ENCODE results near the gene SDS.

Gene SDS

GRCh38 chr12:113424915-113425823 is 21.5 kb upstream of the SDS start:
- DNase-seq: peak; percentile 40

DNA sequence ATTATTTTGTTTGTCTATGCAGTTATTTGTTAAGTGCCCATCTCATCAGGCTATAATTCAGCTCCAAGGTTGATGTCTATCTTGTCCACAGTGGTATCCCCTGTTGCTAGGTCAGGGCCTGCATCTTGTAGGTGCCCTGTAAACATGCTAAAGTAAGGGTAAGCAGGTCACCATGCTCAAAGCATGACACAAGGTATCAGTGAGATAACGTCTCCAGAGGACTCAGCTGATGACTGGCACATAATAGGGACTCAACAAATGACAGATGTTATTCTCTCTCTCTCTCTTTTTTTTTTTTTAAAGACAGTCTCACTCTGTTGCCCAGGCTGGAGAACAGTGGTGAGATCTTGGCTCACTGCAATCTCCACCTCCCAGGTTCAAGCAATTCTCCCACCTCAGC is 20.8 kb upstream of the SDS start:
- no peak for DNase-seq

GRCh38 chr12:113422886-113423669 is 19.4 kb upstream of the SDS start:
- DNase-seq: no peak

GRCh38 chr12:113422030-113422885 is 18.6 kb upstream of the SDS start, which contains the start of gene SDSL:
Gene SDSL (plus strand): TSS chr12:113422380. CDS start chr12:113427983, 5,603 bp downstream.
- no peak for DNase-seq

GRCh38 chr12:113420996-113421595 is 17.4 kb upstream of the SDS start:
- DNase-seq: no peak

DNA sequence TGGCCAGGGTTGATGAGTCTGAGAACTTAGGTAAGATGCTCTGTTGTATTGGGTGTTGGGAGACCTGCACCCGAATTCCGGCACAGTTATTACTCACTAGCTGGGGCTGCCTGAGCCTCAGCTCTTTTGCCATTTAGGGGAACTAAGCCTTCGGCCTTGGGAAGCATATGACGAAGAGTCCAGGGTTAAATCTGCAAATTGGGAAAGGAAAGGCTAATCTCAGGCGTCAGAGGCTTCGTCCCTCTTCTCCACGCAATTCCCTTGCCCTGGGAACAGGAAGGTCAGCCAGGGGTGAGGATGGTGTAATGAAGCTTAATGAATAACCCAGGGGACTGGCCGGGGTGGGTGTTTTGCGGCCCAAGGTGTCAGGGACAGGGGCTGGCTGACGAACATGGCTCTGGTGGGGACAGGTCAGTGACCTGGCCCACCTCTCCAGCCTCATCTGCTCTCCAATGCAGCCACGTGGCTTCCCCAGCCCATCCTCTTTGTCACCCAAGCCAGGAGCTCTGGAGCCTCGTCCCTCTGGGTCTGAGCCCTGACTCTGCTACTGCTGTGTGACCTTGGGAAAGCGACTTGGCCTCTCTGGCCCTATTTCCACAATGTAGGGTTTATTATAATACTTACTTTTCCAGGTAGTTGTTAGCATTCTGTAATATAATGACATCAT is 14.7 kb upstream of the SDS start:
- DNase-seq: no peak

- no peak for DNase-seq
These were observed 12.5 kb upstream of the SDS start for GRCh38 chr12:113416091-113416754.

GRCh38 chr12:113414519-113415038 is 10.9 kb upstream of the SDS start:
- DNase-seq: no peak

- DNase-seq: no peak
These were observed 9.8 kb upstream of the SDS start for GRCh38 chr12:113413488-113413939.

- no peak for DNase-seq
These were observed 5.9 kb upstream of the SDS start for GRCh38 chr12:113409462-113410124.

GRCh38 chr12:113408756-113409298 is 5.1 kb upstream of the SDS start:
- no peak for DNase-seq

- DNase-seq: no peak
These were observed 4.4 kb upstream of the SDS start for GRCh38 chr12:113407931-113408600.

GRCh38 chr12:113405694-113406093 is 2.0 kb upstream of the SDS start:
- no peak for DNase-seq

GRCh38 chr12:113402586-113403260 is 964 bp downstream of the SDS start:
- no peak for DNase-seq

DNA sequence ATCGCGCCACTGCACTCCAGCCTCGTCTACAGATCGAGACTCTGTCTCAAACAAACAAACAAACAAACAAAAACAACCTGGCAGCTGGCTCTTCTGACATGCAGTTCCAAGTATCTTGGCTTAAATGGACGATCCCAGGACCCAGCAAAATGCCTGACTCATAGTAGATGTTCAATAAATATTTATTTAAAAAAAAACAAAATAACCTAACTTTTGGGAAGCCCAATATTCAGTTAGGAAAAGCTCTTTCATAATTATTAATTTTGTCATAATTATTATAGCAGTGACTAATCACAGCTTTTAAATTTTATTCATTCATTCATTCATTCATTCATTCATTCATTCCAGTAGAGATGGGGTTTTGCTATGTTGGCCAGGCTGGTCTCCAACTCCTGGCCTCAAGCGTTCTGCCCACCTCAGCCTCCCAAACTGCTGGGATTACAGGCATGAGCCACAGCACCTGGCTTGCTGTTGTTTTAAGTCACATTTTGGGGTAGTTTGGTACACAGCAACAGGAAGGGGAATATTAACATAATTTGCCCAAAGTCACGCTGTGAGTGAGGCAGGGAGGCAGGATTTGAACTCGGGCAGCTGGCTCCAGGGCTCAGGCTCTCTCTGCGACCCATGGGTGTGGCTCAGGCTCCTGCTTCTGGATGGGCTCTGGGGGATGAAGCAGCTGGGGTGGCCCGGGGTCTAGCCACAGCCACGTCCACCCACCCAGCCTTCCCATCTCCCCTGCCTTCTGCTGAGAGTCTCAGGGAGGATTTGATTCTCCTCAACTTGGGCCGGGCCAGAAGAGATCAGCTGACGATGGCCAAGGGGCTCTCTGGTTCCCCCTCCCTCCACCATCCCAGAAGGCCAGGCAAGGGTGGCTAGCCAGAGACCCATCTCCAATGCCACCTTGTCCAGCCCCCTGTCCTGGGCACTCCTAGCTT is 2.4 kb downstream of the SDS start:
- DNase-seq: no peak

- DNase-seq: no peak
These were observed 3.3 kb downstream of the SDS start for GRCh38 chr12:113400362-113400761.

GRCh38 chr12:113399490-113399889 is 4.2 kb downstream of the SDS start:
- no peak for DNase-seq
